Measurements from ENCODE around the gene KRT6B.

Gene KRT6B

GRCh38 chr12:52496590-52497071 is 44.7 kb upstream of the KRT6B start:
- DNase-seq (ENCODE audit: low read depth) = peak; percentile 29
- no peak overlapping the region for H3K4me3 ChIP-seq (ENCODE audit: low read depth, low read length)
- TF ChIP-seq CTCF (IDR thresholded peaks at IDR 0.05; ENCODE audit: low read depth, low read length) (no peak), POLR2A (IDR thresholded peaks at IDR 0.05; ENCODE audit: extremely low read depth, insufficient read length) (no peak), MAX (IDR thresholded peaks at IDR 0.05; ENCODE audit: low read depth, low read length) (no peak), MYC (IDR thresholded peaks at IDR 0.05; ENCODE audit: low read depth, low read length) (no peak)

GRCh38 chr12:52496054-52496453 is 44.1 kb upstream of the KRT6B start:
- DNase-seq (ENCODE audit: low read depth) = no peak
- no peak overlapping the region for H3K4me3 ChIP-seq (ENCODE audit: low read depth, low read length)
- TF ChIP-seq POLR2A (IDR thresholded peaks at IDR 0.05; ENCODE audit: extremely low read depth, insufficient read length) (no peak), MYC (IDR thresholded peaks at IDR 0.05; ENCODE audit: low read depth, low read length) (no peak), MAX (IDR thresholded peaks at IDR 0.05; ENCODE audit: low read depth, low read length) (no peak), CTCF (IDR thresholded peaks at IDR 0.05; ENCODE audit: low read depth, low read length) (no peak)

GRCh38 chr12:52495389-52495788 is 43.4 kb upstream of the KRT6B start:
- no peak overlapping the region for H3K4me3 ChIP-seq (ENCODE audit: low read depth, low read length)
- TF ChIP-seq MAX (IDR thresholded peaks at IDR 0.05; ENCODE audit: low read depth, low read length) (no peak), POLR2A (IDR thresholded peaks at IDR 0.05; ENCODE audit: extremely low read depth, insufficient read length) (no peak), CTCF (IDR thresholded peaks at IDR 0.05; ENCODE audit: low read depth, low read length) (no peak), MYC (IDR thresholded peaks at IDR 0.05; ENCODE audit: low read depth, low read length) (no peak)
- peak; percentile 14 for DNase-seq (ENCODE audit: low read depth)

- no peak for TF ChIP-seq MAX (IDR thresholded peaks at IDR 0.05; ENCODE audit: low read depth, low read length)
- TF ChIP-seq POLR2A (IDR thresholded peaks at IDR 0.05; ENCODE audit: extremely low read depth, insufficient read length) = no peak
- TF ChIP-seq CTCF (IDR thresholded peaks at IDR 0.05; ENCODE audit: low read depth, low read length) = no peak
- TF ChIP-seq MYC (IDR thresholded peaks at IDR 0.05; ENCODE audit: low read depth, low read length) = no peak
- H3K4me3 ChIP-seq (ENCODE audit: low read depth, low read length) = no peak overlapping the region
- DNase-seq (ENCODE audit: low read depth) = peak; percentile 34
Measured at GRCh38 chr12:52494518-52494917, 42.6 kb upstream of the KRT6B start.

- no peak for DNase-seq (ENCODE audit: low read depth)
- TF ChIP-seq MAX (IDR thresholded peaks at IDR 0.05; ENCODE audit: low read depth, low read length) (no peak), MYC (IDR thresholded peaks at IDR 0.05; ENCODE audit: low read depth, low read length) (no peak), CTCF (IDR thresholded peaks at IDR 0.05; ENCODE audit: low read depth, low read length) (no peak), POLR2A (IDR thresholded peaks at IDR 0.05; ENCODE audit: extremely low read depth, insufficient read length) (no peak)
- no peak overlapping the region for H3K4me3 ChIP-seq (ENCODE audit: low read depth, low read length)
Measured at GRCh38 chr12:52494100-52494499, 42.2 kb upstream of the KRT6B start.
